ENCODE measurements around the gene GSE1.

The GSE1 gene

GRCh38 chr16:85709766-85710585, 96.9 kb downstream of the GSE1 start:
- H3K27ac ChIP-seq (ENCODE audit: poor library complexity, severe bottlenecking) = no peak overlapping the region
- DNase-seq (ENCODE audit: low spot score) (no peak), ATAC-seq (ENCODE audit: low read depth) (no peak)
- peaks cover 91% of the 10 kb centered on the region for H3K36me3 ChIP-seq (ENCODE audit: low read depth)
- TF ChIP-seq CTCF (IDR thresholded peaks at IDR 0.05; ENCODE audit: poor library complexity, severe bottlenecking) = no peak
- no peaks in the 10 kb centered on the region for H3K4me1 ChIP-seq (ENCODE audit: insufficient read depth, poor library complexity, severe bottlenecking)
- no peaks in the 10 kb centered on the region for H3K27me3 ChIP-seq (ENCODE audit: insufficient read depth, poor library complexity, severe bottlenecking)
- no peak overlapping the region for H3K4me3 ChIP-seq (ENCODE audit: severe bottlenecking)
- H3K9me3 ChIP-seq (ENCODE audit: severe bottlenecking) = no peaks in the 10 kb centered on the region

GRCh38 chr16:85710732-85711131, 97.6 kb downstream of the GSE1 start:
- no peak for TF ChIP-seq CTCF (IDR thresholded peaks at IDR 0.05; ENCODE audit: poor library complexity, severe bottlenecking)
- peaks cover 1% of the 10 kb centered on the region for H3K4me1 ChIP-seq (ENCODE audit: insufficient read depth, poor library complexity, severe bottlenecking)
- DNase-seq (ENCODE audit: low spot score) (no peak), ATAC-seq (ENCODE audit: low read depth) (no peak)
- H3K36me3 ChIP-seq (ENCODE audit: low read depth) = peaks cover 96% of the 10 kb centered on the region
- H3K4me3 ChIP-seq (ENCODE audit: severe bottlenecking) = no peak overlapping the region
- H3K9me3 ChIP-seq (ENCODE audit: severe bottlenecking) = no peaks in the 10 kb centered on the region
- no peaks in the 10 kb centered on the region for H3K27me3 ChIP-seq (ENCODE audit: insufficient read depth, poor library complexity, severe bottlenecking)
- no peak overlapping the region for H3K27ac ChIP-seq (ENCODE audit: poor library complexity, severe bottlenecking)

- DNase-seq (ENCODE audit: low spot score) (no peak), ATAC-seq (ENCODE audit: low read depth) (no peak)
- no peaks in the 10 kb centered on the region for H3K27me3 ChIP-seq (ENCODE audit: insufficient read depth, poor library complexity, severe bottlenecking)
- no peak overlapping the region for H3K4me3 ChIP-seq (ENCODE audit: severe bottlenecking)
- H3K9me3 ChIP-seq (ENCODE audit: severe bottlenecking) = no peaks in the 10 kb centered on the region
- peaks cover 90% of the 10 kb centered on the region for H3K36me3 ChIP-seq (ENCODE audit: low read depth)
- H3K4me1 ChIP-seq (ENCODE audit: insufficient read depth, poor library complexity, severe bottlenecking) = peaks cover 13% of the 10 kb centered on the region
- TF ChIP-seq CTCF (IDR thresholded peaks at IDR 0.05; ENCODE audit: poor library complexity, severe bottlenecking) = no peak
- H3K27ac ChIP-seq (ENCODE audit: poor library complexity, severe bottlenecking) = no peak overlapping the region
Observed at GRCh38 chr16:85711982-85712587, 99.0 kb downstream of the GSE1 start.

GRCh38 chr16:85712801-85713200, 99.7 kb downstream of the GSE1 start:
- no peak overlapping the region for H3K27ac ChIP-seq (ENCODE audit: poor library complexity, severe bottlenecking)
- ATAC-seq (ENCODE audit: low read depth) (no peak), DNase-seq (ENCODE audit: low spot score) (no peak)
- no peaks in the 10 kb centered on the region for H3K27me3 ChIP-seq (ENCODE audit: insufficient read depth, poor library complexity, severe bottlenecking)
- H3K9me3 ChIP-seq (ENCODE audit: severe bottlenecking) = no peaks in the 10 kb centered on the region
- H3K4me3 ChIP-seq (ENCODE audit: severe bottlenecking) = no peak overlapping the region
- H3K36me3 ChIP-seq (ENCODE audit: low read depth) = peaks cover 90% of the 10 kb centered on the region
- TF ChIP-seq CTCF (IDR thresholded peaks at IDR 0.05; ENCODE audit: poor library complexity, severe bottlenecking) = no peak
- H3K4me1 ChIP-seq (ENCODE audit: insufficient read depth, poor library complexity, severe bottlenecking) = peaks cover 20% of the 10 kb centered on the region

Data from RWPE2 (cell line).